GM12874 (cell line): Measurements from ENCODE around the gene BEX5.
"Not testable (repeated sequence)": the region's sequence is repeated elsewhere in the genome, so short reads cannot be mapped to it uniquely, and the experiment has no call there.

Experiments used
- TF ChIP-seq, protein P1 (sequence below): IDR thresholded peaks from 2 replicates; pipeline ENCODE4 v1.5.1; 2011; ENCODE audit warnings: low read depth, mild to moderate bottlenecking, control low read depth, low read length, moderate library complexity; ENCODE audit not compliant: insufficient read depth

BEX5 gene

GRCh38 chrX:102126863-102127262 is 28.9 kb downstream of the BEX5 start:
- TF ChIP-seq, protein P1, sequence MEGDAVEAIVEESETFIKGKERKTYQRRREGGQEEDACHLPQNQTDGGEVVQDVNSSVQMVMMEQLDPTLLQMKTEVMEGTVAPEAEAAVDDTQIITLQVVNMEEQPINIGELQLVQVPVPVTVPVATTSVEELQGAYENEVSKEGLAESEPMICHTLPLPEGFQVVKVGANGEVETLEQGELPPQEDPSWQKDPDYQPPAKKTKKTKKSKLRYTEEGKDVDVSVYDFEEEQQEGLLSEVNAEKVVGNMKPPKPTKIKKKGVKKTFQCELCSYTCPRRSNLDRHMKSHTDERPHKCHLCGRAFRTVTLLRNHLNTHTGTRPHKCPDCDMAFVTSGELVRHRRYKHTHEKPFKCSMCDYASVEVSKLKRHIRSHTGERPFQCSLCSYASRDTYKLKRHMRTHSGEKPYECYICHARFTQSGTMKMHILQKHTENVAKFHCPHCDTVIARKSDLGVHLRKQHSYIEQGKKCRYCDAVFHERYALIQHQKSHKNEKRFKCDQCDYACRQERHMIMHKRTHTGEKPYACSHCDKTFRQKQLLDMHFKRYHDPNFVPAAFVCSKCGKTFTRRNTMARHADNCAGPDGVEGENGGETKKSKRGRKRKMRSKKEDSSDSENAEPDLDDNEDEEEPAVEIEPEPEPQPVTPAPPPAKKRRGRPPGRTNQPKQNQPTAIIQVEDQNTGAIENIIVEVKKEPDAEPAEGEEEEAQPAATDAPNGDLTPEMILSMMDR: no peak

GRCh38 chrX:102125436-102125835 is 30.3 kb downstream of the BEX5 start, which contains the start of gene TCEAL2:
Gene TCEAL2 (plus strand): TSS chrX:102125679. CDS start chrX:102126831, 1,152 bp downstream.
- TF ChIP-seq, protein P1: not testable (repeated sequence)

DNA sequence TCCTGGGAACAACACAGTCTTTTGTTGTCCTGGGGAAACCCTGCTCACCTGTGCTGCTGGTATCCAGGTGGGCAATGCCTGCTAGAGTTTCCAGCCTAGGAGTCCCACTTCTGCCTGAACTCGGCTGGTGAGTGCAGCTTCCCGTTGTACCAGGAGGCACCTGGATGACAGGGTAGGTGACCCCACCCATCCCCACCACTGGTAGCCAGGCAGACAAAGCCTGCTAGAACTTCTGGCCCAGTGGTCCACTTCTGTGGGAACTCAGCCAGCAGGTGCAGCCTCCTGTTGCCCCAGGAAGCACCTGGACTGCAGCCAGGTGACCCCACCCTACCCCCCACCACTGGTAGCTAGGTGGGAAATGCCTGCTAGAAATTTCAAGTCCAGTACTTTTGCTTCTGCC is 40.0 kb downstream of the BEX5 start:
- TF ChIP-seq, protein P1: no peak

DNA sequence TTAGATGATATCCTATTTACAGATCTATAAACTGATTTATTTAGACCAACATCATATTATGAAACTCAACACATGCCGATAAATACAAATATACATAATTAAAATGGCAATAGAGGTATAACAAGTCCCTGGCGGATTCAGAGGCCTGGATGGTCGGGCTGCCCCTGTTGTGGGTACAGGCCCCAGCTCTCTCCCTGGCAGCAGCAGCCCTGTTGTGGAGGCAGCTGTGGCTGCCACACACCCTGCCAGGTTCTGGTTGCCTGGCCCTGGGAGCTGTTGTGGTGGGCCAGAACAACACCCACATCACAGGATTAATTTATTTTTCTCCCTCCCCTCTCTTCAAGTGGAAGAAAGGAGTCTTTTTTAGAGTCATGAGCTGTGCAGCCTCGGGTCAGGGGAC is 42.4 kb downstream of the BEX5 start:
- TF ChIP-seq, protein P1: no peak
